IPS-20b (cell line): ENCODE results near the gene CLUH.

ENCODE experiments used
- H3K27ac ChIP-seq: one replicate; pipeline ENCODE4 v1.5.1; 2013; ENCODE audit warnings: low read length
- H3K27me3 ChIP-seq: 2 replicates; pipeline ENCODE4 v1.6.1; 2013; ENCODE audit warnings: mild to moderate bottlenecking, low read length, inconsistent platforms; ENCODE audit not compliant: insufficient read depth
- H3K36me3 ChIP-seq: 2 replicates; pipeline ENCODE4 v1.6.1; 2013; ENCODE audit warnings: low read depth, mild to moderate bottlenecking, inconsistent platforms, low read length, moderate library complexity; ENCODE audit not compliant: insufficient read depth
- H3K4me1 ChIP-seq: 2 replicates; pipeline ENCODE4 v1.6.1; 2013; ENCODE audit warnings: mild to moderate bottlenecking, control low read depth, inconsistent platforms, low read length, moderate library complexity; ENCODE audit not compliant: insufficient read depth
- H3K4me3 ChIP-seq: 2 replicates; pipeline ENCODE4 v1.5.1; 2013; ENCODE audit warnings: mild to moderate bottlenecking, low read length, inconsistent platforms
- H3K9ac ChIP-seq: 2 replicates; pipeline ENCODE4 v1.6.1; 2013; ENCODE audit warnings: low read depth, mild to moderate bottlenecking, inconsistent platforms, low read length, moderate library complexity
- H3K9me3 ChIP-seq: 2 replicates; pipeline ENCODE4 v1.6.1; 2013; ENCODE audit warnings: mild to moderate bottlenecking, low read depth, low read length, inconsistent platforms; ENCODE audit not compliant: insufficient read depth

CLUH gene

DNA sequence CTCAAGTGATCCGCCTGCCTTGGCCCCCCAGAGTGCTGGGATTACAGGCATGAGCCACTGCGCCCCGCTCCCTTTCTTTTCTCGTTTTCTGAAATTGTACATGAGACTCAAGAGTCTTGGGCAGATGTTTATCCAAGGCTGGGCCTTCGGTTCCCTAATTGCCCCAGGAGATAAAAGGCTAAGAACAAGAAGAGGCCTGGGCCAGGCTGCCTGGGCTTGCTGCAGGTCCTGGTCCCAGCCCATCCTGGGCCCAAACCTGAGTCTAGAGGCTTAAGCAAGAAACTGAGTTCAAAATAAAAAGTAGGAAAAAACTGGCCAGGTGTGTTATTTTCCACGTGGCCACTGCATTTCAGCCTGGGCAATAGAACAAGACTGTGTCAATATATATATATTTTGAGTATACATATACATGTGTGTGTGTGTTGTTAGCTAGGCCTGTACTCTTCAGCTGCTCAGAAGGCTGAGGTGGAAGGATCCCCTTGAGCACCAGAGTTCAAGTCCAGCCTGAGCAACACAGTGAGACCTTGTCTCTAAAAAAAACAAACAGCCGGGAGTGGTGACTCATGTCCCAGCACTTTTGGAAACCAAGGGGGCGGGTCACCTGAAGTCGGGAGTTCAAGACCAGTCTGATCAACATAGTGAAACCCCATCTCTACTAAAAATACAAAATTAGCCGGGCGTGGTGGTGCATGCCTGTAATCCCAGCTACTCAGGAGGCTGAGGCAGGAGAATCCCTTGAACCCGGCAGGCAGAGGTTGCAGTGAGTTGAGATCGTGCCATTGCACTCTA is 6.8 kb upstream of the CLUH start:
- no peak overlapping the region for H3K4me3 ChIP-seq

DNA sequence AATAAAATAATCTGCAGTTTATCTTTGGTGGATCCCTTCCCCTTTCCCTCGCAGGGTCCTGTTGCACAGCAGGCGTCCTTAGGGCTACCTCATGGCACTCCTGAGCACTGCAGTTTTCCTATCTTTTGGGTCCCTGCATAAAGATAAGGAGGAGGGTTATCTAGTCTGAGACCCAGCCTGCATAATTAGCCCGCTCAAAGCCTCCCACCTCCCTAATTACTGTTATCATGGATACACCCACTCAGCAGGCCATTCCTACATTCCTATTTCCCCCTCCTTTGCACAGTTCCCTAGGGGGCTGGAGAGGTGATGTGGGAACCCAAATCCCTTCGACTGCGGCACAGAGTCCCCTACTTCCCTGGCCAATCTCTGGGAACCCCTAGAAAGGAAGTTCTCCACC is 5.1 kb upstream of the CLUH start:
- Histone ChIP-seq H3K9ac (no peak overlapping the region), H3K4me1 (peaks cover 14% of the 10 kb centered on the region; the same call in 1 of the 2 replicates), H3K9me3 (no peaks in the 10 kb centered on the region), H3K27ac (no peak overlapping the region), H3K27me3 (peaks cover 17% of the 10 kb centered on the region), H3K4me3 (no peak overlapping the region), H3K36me3 (no peaks in the 10 kb centered on the region)

More for the DNA sequence above, 6.8 kb upstream of the CLUH start:
- Histone ChIP-seq H3K4me1 (peaks cover 8% of the 10 kb centered on the region; the same call in 1 of the 2 replicates), H3K27me3 (peaks cover 17% of the 10 kb centered on the region), H3K9ac (no peak overlapping the region), H3K36me3 (no peaks in the 10 kb centered on the region), H3K27ac (no peak overlapping the region), H3K9me3 (no peaks in the 10 kb centered on the region)

DNA sequence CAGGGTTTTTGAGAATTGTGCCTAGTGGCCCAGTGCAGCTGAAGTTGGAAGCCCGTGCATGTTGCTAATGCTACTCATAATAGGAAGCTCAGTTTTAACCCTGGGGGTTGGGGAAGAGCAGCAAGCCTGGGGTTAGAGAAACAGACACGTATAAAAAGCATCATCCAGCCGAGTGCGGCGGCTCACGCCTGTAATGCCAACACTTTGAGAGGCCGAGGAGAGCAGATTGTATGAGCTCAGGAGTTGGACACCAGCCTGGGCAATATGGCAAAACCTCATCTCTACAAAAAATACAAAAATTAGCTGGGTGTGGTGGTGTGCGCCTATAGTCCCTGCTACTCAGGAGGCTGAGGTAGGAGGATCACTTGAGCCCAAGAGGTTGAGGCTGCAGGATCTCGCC is 2.3 kb upstream of the CLUH start:
- H3K36me3 ChIP-seq, result no peaks in the 10 kb centered on the region
- peaks cover 13% of the 10 kb centered on the region for H3K4me1 ChIP-seq
- H3K27ac ChIP-seq, result no peak overlapping the region
- no peaks in the 10 kb centered on the region for H3K9me3 ChIP-seq
- H3K9ac ChIP-seq, result no peak overlapping the region
- H3K4me3 ChIP-seq, result no peak overlapping the region
- peaks cover 25% of the 10 kb centered on the region for H3K27me3 ChIP-seq

DNA sequence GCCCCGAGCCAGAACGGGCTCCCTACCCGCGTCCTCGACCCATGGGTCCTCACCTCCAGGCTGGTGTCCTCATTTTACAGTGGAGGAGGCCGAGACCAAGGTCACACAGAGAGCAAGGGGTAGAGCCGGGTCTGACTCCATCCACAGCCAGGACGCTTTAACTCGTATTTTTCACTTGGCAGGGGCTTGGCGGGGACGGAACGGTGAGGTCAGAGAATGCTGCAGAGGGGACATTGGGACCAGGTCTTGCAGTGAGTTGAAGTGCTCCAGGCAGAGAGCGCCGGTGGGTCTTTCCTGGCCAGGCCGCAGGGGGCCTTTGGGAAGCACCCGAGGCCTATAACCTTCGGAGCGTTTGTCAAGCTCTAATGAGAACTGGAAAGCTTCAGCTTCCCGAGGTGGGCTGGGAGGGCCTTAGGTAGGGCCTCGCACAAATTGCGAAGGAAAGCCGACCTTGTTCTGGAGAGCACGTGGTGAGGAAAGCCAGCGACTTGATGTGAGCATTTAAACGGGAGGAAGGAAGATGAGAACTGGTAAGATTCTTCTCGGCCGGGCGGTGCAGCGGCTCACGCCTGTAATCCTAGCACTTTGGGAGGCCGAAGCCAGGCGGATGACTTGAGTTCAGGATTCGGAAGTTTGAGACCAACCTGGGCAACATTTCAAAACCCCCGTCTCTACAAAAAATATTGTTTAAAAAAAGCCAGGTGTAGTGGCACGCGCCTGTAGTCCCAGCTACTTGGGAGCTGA is 908 bp upstream of the CLUH start:
- Histone ChIP-seq H3K36me3 (no peaks in the 10 kb centered on the region), H3K4me1 (peaks cover 20% of the 10 kb centered on the region), H3K9me3 (no peaks in the 10 kb centered on the region), H3K9ac (peak overlapping the region; percentile 51; the same call in 1 of the 2 replicates), H3K27ac (no peak overlapping the region), H3K27me3 (peaks cover 25% of the 10 kb centered on the region), H3K4me3 (peak overlapping the region; percentile 77)

DNA sequence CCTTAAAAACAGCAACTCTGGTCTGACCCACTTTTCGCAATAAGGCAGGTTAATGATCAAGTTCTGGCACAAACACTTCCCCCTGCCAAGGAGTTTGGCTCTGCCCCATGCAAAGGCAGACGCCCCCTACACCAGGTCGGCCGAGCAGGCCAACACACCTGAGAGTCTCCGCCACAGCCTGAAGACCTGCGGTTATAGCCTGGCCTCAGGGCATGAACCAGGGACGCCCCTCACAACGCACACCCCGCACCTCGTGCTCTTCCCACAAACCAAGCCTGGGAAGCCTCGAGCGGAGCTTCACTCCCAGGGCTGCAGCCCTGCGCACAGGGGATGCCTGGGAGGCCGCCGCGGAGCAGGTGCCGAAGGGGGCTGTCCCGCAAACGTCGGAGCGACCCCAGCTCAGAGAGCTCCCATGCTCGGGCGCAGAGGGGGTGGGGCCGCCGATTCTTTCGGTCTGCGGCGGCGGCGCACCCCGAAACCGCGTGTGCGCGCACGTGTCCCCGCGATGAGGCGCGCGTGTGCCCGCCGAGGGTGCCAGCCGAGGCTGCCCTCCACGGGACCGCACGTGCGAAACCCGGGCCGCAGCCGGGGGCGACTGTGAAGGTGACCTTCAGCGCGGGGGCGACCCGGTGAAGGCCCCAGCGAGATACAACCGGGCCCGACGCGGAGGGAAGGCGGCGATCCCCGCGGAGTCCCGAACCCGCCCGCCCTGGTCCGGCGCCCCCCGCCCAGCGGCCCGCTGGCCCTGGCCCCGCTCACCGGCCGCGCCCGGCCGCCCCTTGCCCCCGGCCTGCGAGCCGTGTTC is 559 bp downstream of the CLUH start:
- Histone ChIP-seq H3K27ac (no peak overlapping the region), H3K9ac (peak overlapping the region; percentile 76; the same call in 1 of the 2 replicates), H3K27me3 (peaks cover 25% of the 10 kb centered on the region), H3K4me3 (peak overlapping the region; percentile 77), H3K4me1 (peaks cover 20% of the 10 kb centered on the region), H3K9me3 (no peaks in the 10 kb centered on the region), H3K36me3 (no peaks in the 10 kb centered on the region)

DNA sequence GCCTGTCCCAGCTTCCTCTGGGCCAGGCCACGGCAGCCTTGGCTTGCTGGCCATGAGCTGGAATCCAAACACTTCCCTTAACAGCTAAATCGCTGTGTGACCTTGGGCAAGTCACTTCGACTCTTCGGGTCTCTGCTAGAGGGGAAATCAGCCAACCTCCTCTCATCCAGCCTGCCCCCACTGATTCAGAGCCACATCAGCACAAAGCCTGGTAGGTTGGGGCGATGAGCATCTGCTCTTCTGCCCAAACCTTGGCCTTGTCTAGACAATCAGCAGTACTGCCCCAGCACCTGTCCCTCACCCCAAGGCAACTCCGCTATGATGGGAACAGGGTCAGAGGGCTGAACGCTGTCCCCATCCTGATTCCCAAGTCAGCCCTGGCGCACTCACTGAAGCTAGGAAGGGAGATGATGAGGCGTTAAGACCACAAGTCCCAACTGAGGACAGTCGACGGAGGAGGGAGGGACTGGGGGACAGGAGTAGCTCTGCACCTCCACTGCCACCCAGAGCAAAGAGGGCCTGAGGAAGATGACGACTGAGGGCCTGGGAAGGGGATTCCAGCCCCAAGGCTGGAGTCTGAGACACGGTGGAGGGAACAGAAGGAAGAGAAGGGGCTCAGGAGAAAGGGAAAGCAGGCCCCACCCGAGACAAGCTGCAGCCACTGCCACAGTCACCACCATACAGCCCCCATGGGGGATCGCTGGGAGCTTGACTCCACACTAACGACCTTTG is 1.3 kb downstream of the CLUH start:
- Histone ChIP-seq H3K9ac (peak overlapping the region; percentile 76; the same call in 1 of the 2 replicates), H3K4me1 (peaks cover 20% of the 10 kb centered on the region), H3K9me3 (no peaks in the 10 kb centered on the region), H3K27me3 (peaks cover 25% of the 10 kb centered on the region), H3K27ac (no peak overlapping the region), H3K4me3 (peak overlapping the region; percentile 77), H3K36me3 (no peaks in the 10 kb centered on the region)

DNA sequence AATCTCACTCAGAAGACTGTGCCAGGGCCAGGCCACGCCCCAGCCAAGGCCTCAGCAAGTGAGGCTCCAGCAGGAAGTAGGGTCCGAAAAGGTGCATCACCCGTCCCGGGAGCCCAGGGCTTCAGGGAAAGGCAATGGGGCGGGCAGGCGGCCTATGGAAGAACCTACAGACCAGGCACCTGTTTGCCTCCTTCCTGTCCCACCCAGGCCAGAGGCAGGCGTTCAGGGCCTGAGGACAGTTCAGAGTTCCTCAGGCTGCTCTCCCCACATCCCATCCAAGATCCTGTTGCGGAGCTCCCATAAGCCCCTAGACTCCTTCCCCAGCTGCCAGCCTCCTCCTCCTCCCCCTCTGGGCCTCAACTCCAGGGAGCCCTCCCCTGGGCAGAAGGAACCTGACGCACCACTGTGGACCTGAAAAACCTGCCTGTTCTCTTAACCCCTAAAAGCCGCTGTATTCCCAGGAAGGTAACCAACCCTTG is 2.3 kb downstream of the CLUH start:
- Histone ChIP-seq H3K9ac (no peak overlapping the region), H3K4me1 (peaks cover 20% of the 10 kb centered on the region), H3K4me3 (no peak overlapping the region), H3K36me3 (no peaks in the 10 kb centered on the region), H3K27ac (no peak overlapping the region), H3K27me3 (peaks cover 25% of the 10 kb centered on the region), H3K9me3 (no peaks in the 10 kb centered on the region)

DNA sequence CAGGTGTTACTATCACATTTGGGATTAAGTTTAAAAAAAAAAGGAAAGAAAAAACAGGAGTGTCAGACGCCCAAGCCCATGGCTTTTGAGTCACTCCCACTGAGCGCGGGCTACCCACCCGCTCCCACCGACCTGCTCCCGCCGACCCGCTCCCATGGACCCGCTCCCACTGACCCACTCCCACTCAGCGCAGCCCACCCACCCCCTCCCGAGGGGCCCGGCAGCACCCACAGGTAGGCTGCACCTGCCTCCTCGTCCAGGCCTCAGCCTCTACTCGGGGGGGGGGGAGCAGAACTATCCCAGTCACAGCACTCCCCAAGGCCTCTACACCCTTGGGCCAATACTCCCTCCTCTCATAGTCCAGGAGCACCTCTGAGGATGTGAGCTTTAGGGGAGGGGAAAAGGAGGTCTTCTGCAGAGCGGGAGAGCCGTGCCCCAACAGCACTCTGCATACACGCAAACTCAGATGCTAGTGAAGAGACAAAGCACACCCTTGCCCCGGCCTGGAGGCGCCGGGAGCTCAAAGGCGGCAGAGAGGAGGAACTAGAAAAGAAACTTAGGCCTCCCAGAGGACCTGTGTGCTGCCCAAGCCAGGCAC is 2.9 kb downstream of the CLUH start:
- Histone ChIP-seq H3K27ac (no peak overlapping the region), H3K4me3 (no peak overlapping the region), H3K27me3 (peaks cover 25% of the 10 kb centered on the region), H3K9ac (no peak overlapping the region), H3K4me1 (peaks cover 20% of the 10 kb centered on the region), H3K9me3 (no peaks in the 10 kb centered on the region), H3K36me3 (no peaks in the 10 kb centered on the region)

DNA sequence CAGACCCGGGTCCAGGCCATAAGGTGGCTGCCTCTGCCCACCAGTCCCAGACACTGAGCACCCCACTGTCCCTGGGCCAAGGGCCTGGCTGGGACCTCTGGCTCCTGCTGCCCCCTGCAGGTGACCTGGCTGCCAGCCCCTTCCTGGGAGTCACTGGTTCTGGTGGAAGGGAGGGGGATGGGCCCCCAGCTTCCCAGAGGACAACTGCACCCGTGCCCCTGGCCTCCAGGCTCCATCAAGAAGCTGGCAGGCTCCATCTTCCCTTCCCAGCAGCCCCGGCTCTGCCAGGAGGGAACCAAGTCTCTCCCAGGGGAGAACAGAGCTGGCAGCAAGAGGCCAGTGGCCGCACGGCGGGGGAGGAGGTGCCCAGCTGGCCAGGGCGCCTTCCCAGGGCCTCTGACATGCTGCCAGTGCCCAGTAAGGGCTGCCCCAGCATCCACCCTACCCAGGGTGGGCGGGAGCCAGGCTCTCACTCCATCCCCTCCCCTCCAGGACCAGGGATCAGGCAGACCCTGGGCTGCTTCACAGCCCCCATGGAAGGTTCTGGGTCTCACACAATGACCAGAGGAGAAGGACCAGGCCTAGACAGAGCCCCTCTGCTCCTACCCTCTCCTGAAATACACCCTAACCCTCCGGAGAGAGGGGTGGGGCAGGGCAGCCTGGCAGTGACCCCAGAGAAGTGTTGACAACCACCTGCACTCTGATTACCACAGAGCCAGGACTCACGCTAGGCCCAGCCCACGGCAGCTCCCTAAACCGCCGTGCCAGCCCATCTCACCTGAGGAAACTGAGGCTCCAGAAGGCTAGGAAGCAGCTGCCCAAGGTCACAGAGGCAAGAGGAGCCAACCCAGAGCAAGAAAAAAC is 3.6 kb downstream of the CLUH start:
- H3K9me3 ChIP-seq, result no peaks in the 10 kb centered on the region
- no peak overlapping the region for H3K27ac ChIP-seq
- H3K4me3 ChIP-seq, result no peak overlapping the region
- H3K27me3 ChIP-seq, result peaks cover 25% of the 10 kb centered on the region
- peaks cover 4% of the 10 kb centered on the region; the same call in 1 of the 2 replicates for H3K36me3 ChIP-seq
- H3K4me1 ChIP-seq, result peaks cover 20% of the 10 kb centered on the region
- H3K9ac ChIP-seq, result no peak overlapping the region

DNA sequence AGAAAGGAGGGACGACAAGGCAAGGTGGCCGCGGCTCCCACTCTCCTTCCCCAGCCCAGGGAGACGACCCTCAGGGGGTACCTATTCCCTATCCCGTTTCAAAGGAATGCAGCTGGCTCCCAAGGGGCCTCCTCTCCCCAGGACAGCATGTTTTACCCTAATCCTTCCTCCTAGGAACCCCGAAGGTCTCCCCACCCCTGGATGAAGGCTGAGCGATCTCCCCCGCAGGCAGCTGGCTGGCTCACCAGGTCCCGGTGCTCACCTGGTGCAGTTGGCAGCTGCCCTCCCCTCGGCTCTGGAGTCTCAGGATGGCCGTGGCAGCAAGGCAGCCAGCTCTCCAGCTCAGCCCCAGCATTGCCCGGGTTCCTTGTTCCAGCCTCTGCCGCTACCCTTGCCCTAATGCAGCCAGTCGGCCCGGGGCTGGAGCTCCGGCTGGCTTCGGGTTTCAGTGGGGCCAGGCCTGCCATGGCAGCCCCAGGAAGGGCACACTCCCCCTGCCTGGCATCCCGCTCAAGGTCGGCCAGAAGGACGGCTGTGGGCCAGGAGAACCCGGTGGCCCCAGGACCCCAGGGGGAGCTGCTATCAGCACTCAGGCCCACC is 4.6 kb downstream of the CLUH start:
- H3K27me3 ChIP-seq, result peaks cover 16% of the 10 kb centered on the region
- H3K9me3 ChIP-seq, result no peaks in the 10 kb centered on the region
- no peak overlapping the region for H3K27ac ChIP-seq
- H3K36me3 ChIP-seq, result peaks cover 13% of the 10 kb centered on the region; the same call in 1 of the 2 replicates
- no peak overlapping the region for H3K9ac ChIP-seq
- no peak overlapping the region for H3K4me3 ChIP-seq
- H3K4me1 ChIP-seq, result peaks cover 14% of the 10 kb centered on the region
